HL-60/S4 treated with phorbol 12-myristate 13-acetate at 8.2 ng/mL for 4 days and 3 days (cell line): Measurements from ENCODE around the gene ARMC8.

Source experiments
- in situ Hi-C: fragments of 300-500 bp; cut with MboI; formaldehyde crosslinking; loops from 2 replicates; pipeline ENCODE4 v1.15.0; 2022; ENCODE audit warnings: low sequenced_read_pairs

The ARMC8 gene

GRCh38 chr3:138242466-138242865 is 55.4 kb downstream of the ARMC8 start:
- in situ Hi-C loops, result no loop called here

GRCh38 chr3:138245026-138245425 is 57.9 kb downstream of the ARMC8 start:
- in situ Hi-C loops, result no loop called here

- in situ Hi-C loops, result no loop called here
Observed at GRCh38 chr3:138249636-138250035, 62.5 kb downstream of the ARMC8 start.

GRCh38 chr3:138253609-138254008 is 66.5 kb downstream of the ARMC8 start:
- in situ Hi-C loops, result no loop called here

- in situ Hi-C loops, result no loop called here
Observed at GRCh38 chr3:138254216-138254615, 67.1 kb downstream of the ARMC8 start.

DNA sequence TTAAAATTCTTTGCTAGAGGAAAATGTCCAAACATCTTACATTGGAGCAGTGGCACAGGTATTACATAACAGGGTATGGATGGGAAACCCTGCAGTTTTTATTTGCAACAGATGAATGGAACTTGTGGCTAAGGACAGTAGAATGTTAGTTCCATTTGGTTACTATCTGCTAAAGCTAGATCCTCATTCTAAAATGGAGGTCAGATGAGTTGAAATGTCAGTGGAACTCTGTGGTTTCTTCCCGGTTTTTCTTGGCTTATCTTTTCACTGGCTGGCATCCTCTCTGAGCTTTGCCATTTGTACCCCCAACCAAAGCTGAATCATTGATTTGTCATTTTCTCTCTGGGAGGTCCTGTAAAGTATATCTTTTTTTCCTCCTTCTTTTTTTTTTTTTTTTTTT is 68.9 kb downstream of the ARMC8 start:
- in situ Hi-C loops, result no loop called here

DNA sequence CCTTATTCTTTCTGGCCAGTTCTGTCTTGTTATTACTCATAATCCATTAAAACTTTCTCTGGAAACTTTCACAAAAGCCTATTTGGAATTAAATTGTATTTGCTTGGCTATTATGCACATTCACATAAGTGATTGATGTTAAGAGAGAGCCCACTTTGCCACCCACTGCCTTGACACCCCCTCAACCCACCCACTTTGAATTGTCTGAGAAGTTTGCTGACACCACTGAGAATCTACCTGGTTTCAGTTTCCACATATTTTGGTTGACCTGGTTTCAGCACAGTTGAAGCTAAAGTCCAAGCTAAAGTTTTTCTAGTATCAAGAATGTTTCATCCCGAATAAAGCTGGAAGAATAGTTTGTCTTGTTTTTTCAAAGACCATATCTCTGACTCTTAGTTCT is 70.9 kb downstream of the ARMC8 start:
- in situ Hi-C loops, result no loop called here

DNA sequence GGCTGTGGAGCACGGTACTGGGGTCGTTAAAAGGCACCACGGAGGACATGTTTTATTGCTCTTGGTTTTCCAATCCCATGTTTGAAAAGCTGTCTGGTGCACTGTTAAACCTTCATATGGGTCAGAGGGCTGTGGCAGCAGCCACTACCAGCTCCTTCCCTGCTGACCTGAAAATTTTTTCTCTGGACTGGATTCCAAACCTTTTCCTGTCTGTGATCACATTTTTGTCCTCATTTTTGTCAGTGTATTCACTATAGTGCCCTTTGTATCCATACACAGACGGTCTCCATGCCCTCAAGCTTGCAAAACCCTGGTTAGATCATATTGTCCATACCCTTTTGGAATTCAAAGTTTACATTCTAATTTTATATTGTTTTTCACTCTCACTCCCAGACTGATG is 72.0 kb downstream of the ARMC8 start:
- in situ Hi-C loops, result no loop called here

GRCh38 chr3:138260611-138261010 is 73.5 kb downstream of the ARMC8 start:
- in situ Hi-C loops, result no loop called here

- in situ Hi-C loops, result no loop called here
Observed at GRCh38 chr3:138263104-138263503, 76.0 kb downstream of the ARMC8 start.

GRCh38 chr3:138265745-138266144 is 78.6 kb downstream of the ARMC8 start:
- in situ Hi-C loops, result no loop called here

DNA sequence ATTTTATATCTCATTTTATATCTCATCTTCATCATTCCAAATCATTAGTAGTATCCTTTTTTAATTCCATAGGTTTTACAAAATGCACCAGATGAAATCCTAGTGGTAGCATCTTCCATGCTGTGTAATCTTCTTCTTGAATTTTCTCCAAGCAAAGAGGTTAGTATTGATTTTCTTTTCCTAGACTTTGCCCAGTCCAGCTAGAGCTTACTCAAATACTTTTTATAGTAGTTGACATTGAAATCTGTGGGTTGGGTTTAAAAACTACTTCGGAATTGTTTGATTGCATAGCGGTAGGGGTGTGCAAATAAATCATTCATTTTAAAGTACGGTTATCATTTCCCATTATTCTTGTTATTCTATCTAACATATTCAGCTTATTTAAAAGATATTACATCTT is 80.0 kb downstream of the ARMC8 start:
- in situ Hi-C loops, result no loop called here

GRCh38 chr3:138270245-138270644 is 83.1 kb downstream of the ARMC8 start:
- in situ Hi-C loops, result no loop called here

DNA sequence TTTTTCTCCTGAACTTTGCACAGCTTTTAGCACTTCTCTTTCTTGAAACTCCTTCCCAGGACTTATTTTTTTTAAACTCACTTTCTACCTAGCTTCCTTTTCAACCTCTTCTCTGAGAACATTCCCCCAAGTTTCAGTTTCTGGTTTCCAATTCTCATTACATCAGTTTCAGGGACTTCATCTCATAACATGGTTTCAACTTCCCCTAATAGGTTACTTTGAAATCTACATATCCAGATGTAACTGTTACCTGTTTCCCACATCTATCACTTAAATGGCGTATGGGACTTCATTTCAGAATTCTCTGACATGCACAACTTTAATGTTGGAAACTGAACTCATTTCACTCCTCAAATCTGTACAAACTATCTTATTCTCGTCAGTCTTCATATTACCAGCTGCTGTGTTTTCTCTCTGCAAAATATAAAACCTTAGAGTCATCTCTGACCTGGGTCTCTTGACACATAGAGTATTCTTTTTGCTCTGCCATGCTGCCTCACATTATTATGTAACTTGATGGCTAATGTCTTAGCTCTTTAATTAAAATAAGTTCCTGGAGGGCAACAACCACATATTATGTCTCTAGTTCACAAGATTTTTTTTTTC is 84.2 kb downstream of the ARMC8 start:
- in situ Hi-C loops, result no loop called here

- in situ Hi-C loops, result no loop called here
Observed at GRCh38 chr3:138281561-138281960, 94.5 kb downstream of the ARMC8 start.

DNA sequence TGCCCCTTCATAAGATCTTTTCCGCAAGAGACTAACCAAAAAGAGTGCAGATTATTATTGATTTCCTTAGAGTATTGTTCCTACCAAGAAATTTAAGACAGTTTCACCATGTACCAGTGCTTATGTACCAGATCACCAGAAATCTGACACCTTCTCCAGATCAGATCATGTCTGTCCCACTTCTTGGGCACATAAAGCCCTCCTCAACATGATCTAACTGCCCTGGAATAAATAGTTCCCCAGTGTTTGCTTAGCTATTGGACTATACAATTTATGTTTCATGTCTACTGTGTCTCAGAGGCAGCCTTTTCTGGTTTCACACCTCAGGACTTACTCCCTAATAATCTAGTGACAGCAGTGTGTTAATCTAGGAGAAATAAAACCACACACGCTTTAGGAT is 95.7 kb downstream of the ARMC8 start:
- in situ Hi-C loops, result no loop called here

GRCh38 chr3:138284079-138284478 is 97.0 kb downstream of the ARMC8 start:
- in situ Hi-C loops, result no loop called here

DNA sequence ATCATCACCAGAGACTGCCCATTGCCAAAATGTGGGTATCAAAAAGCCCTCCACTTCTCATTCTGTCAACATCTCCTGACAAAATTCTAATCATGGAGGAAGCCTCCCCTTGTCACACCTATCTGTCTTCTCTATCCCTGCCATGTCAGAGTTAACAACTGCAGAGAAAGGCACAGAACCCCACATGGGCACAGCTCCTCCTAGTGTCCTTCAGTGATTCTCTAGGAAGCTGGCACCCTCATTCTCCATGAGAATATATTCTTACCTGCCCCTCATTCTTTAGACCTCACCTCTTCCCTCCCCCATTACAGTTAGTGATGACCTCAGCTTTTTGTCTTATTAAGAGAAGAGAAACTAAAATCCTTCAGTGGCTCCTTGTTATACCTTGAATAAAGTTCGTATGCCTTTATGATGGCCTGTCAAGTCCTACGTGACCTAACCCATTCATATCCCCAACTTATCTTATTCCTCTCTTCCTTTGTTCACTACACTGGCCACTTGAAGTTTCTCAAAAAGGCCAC is 97.9 kb downstream of the ARMC8 start:
- in situ Hi-C loops, result no loop called here

- in situ Hi-C loops, result no loop called here
Observed at GRCh38 chr3:138289260-138289659, 102.2 kb downstream of the ARMC8 start.

- in situ Hi-C loops, result no loop called here
Observed at GRCh38 chr3:138289701-138290100, 102.6 kb downstream of the ARMC8 start.

DNA sequence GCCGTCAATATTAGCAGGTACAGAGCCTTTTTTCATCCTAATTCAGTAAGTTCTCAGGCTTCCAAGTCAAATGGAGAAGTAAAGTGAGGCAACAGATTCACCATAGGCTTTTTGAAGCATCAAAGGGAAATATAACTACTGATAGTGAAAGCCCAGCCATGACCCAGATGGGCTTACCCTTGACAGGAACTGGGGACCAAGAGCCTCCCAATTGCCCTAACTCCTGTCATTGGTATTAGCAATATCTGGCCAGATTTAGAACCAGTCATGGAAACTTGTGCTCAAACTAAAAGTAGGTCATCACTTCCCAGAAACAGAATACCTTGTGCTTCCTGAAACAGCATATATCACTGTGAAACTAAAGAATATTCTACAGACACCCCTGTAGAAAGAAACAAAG is 109.5 kb downstream of the ARMC8 start:
- in situ Hi-C loops, result no loop called here

- in situ Hi-C loops, result no loop called here
Observed at GRCh38 chr3:138297059-138297607, 110.0 kb downstream of the ARMC8 start.

- in situ Hi-C loops, result no loop called here
Observed at GRCh38 chr3:138297876-138298275, 110.8 kb downstream of the ARMC8 start.
